IMR-90 (cell line): Measurements from ENCODE around the gene RBM42. TPM values are rescaled to one million over a fixed set of nuclear protein-coding genes. Genes with fewer than 3 reads are reported as not detected.

ENCODE experiments used
- ATAC-seq: fragments of 200-7000 bp; cut with Tn5 transposase; 2 replicates; pipeline ENCODE4 v1.9.1; 2020; ENCODE audit warnings: low read depth, mild to moderate bottlenecking, moderate library complexity
- BruUV-seq: library from RNA; stranded (reverse); fragments of 400-500 nt; replicated peaks from 2 replicates; lab custom pipeline; 2021; lab: Mats Ljungman, UMichigan
- CTCF ChIA-PET: fragments of 300-600 bp; formaldehyde crosslinking; extraction: SDS; loops from one replicate; lab custom pipeline; 2021; ENCODE audit warnings: antibody characterized with exemption; lab: Yijun Ruan, JAX
- POLR2A ChIA-PET: fragments of 300-600 bp; sonication (Branson Sonifier 250); formaldehyde crosslinking; loops from one replicate; lab custom pipeline; 2022; ENCODE audit warnings: antibody characterized with exemption; ENCODE audit not compliant: unreplicated experiment; lab: Charles Lee
- DNase-seq: peaks from one replicate; pipeline ENCODE4 v3.0.0; 2013
- H2AFZ ChIP-seq: replicated peaks from 2 replicates; pipeline ENCODE3; 2013; ENCODE audit warnings: low read length, mild to moderate bottlenecking; ENCODE audit not compliant: poor library complexity
- H2AK5ac ChIP-seq: 2 replicates; pipeline ENCODE4 v1.6.1; 2013; ENCODE audit warnings: low read depth, low read length, inconsistent platforms
- H2AK9ac ChIP-seq: replicated peaks from 2 replicates; pipeline ENCODE3; 2013; ENCODE audit warnings: mild to moderate bottlenecking, low read depth, low read length, moderate library complexity; ENCODE audit not compliant: poor library complexity
- H2BK120ac ChIP-seq: 2 replicates; pipeline ENCODE4 v1.6.1; 2013; ENCODE audit warnings: low read depth, low read length, inconsistent platforms
- H2BK15ac ChIP-seq: 3 replicates; pipeline ENCODE4 v1.6.1; 2013; ENCODE audit warnings: low read depth, low read length, inconsistent platforms
- H2BK20ac ChIP-seq: 2 replicates; pipeline ENCODE4 v1.6.1; 2013; ENCODE audit warnings: low read depth, mild to moderate bottlenecking, inconsistent platforms, low read length, moderate library complexity
- H2BK5ac ChIP-seq: 2 replicates; pipeline ENCODE4 v1.6.1; 2013; ENCODE audit warnings: mild to moderate bottlenecking, low read depth, low read length, inconsistent platforms; ENCODE audit not compliant: poor library complexity, severe bottlenecking
- H3K14ac ChIP-seq: replicated peaks from 2 replicates; pipeline ENCODE4 v1.6.1; 2013; ENCODE audit warnings: low read depth, low read length, inconsistent platforms
- H3K18ac ChIP-seq: 2 replicates; pipeline ENCODE4 v1.6.1; 2013; ENCODE audit warnings: low read depth, low read length, control low read depth
- H3K23ac ChIP-seq: 2 replicates; pipeline ENCODE4 v1.6.1; 2013; ENCODE audit warnings: low read depth, low read length, inconsistent platforms
- H3K27ac ChIP-seq: 2 replicates; pipeline ENCODE4 v1.5.1; 2013; ENCODE audit warnings: mild to moderate bottlenecking, control low read depth, low read length; ENCODE audit not compliant: insufficient read depth
- H3K27me3 ChIP-seq: 2 replicates; pipeline ENCODE4 v1.6.1; 2013; ENCODE audit warnings: low read length; ENCODE audit not compliant: control insufficient read depth, insufficient read depth
- H3K36me3 ChIP-seq: 2 replicates; pipeline ENCODE4 v1.6.1; 2013; ENCODE audit warnings: low read length, mixed read lengths; ENCODE audit not compliant: control insufficient read depth, insufficient read depth
- H3K4ac ChIP-seq: 2 replicates; pipeline ENCODE4 v1.6.1; 2013; ENCODE audit warnings: low read depth, low read length, inconsistent platforms
- H3K4me1 ChIP-seq: 2 replicates; pipeline ENCODE4 v1.6.1; 2013; ENCODE audit warnings: low read length, mixed read lengths; ENCODE audit not compliant: control insufficient read depth, insufficient read depth
- H3K4me2 ChIP-seq: 2 replicates; pipeline ENCODE4 v1.6.1; 2013; ENCODE audit warnings: low read depth, mild to moderate bottlenecking, control low read depth, low read length, moderate library complexity
- H3K4me3 ChIP-seq: 2 replicates; pipeline ENCODE4 v1.5.1; 2013; ENCODE audit warnings: low read depth, mild to moderate bottlenecking, control low read depth, low read length, moderate library complexity; ENCODE audit not compliant: insufficient read depth
- H3K56ac ChIP-seq: 2 replicates; pipeline ENCODE4 v1.6.1; 2013; ENCODE audit warnings: low read length, inconsistent platforms; ENCODE audit not compliant: insufficient read depth; ENCODE audit errors: extremely low read depth
- H3K79me1 ChIP-seq, 2 experiments: 2 replicates each; pipeline ENCODE4 v1.6.1; 2013; ENCODE audit warnings: low read length in 2 of 2, inconsistent platforms in 1 of 2, low read depth in 1 of 2
- H3K9ac ChIP-seq: 2 replicates; pipeline ENCODE4 v1.6.1; 2013; ENCODE audit warnings: low read depth, low read length, control low read depth
- H3K9me1 ChIP-seq: 2 replicates; pipeline ENCODE4 v1.6.1; 2013; ENCODE audit warnings: low read length, inconsistent platforms; ENCODE audit not compliant: insufficient read depth
- H3K9me3 ChIP-seq: 2 replicates; pipeline ENCODE4 v1.6.1; 2013; ENCODE audit warnings: low read length; ENCODE audit not compliant: control insufficient read depth, insufficient read depth
- H4K20me1 ChIP-seq: 2 replicates; pipeline ENCODE4 v1.6.1; 2013; ENCODE audit warnings: low read length, inconsistent platforms; ENCODE audit not compliant: insufficient read depth
- H4K5ac ChIP-seq: 2 replicates; pipeline ENCODE4 v1.6.1; 2013; ENCODE audit warnings: mild to moderate bottlenecking, low read depth, low read length, control low read depth
- H4K8ac ChIP-seq, 2 experiments: 2 replicates each; pipeline ENCODE4 v1.6.1; 2013; ENCODE audit warnings: low read depth in 2 of 2, low read length in 2 of 2, control low read depth in 1 of 2, inconsistent platforms in 1 of 2
- H4K91ac ChIP-seq: 2 replicates; pipeline ENCODE4 v1.6.1; 2013; ENCODE audit warnings: low read depth, low read length, inconsistent platforms; ENCODE audit not compliant: insufficient read depth
- CEBPB ChIP-seq: IDR thresholded peaks from 2 replicates; pipeline ENCODE4 v1.6.1; 2012; ENCODE audit warnings: low read depth, low read length, improper control_type of control experiment
- CHD1 ChIP-seq: IDR thresholded peaks from 2 replicates; pipeline ENCODE4 v1.6.1; 2012; ENCODE audit warnings: low read depth, low read length, improper control_type of control experiment
- FOS ChIP-seq: fragments of 150-350 bp; IDR thresholded peaks from 2 replicates; pipeline ENCODE4 v1.6.1; 2016; ENCODE audit warnings: low read depth, low read length
- MAZ ChIP-seq: IDR thresholded peaks from 2 replicates; pipeline ENCODE4 v1.6.1; 2012; ENCODE audit warnings: low read depth, mild to moderate bottlenecking, low read length, improper control_type of control experiment, moderate library complexity, borderline replicate concordance
- NFE2L2 ChIP-seq: fragments of 150-350 bp; IDR thresholded peaks from 2 replicates; pipeline ENCODE4 v1.6.1; 2016; ENCODE audit warnings: low read depth, mild to moderate bottlenecking, low read length
- POLR2A ChIP-seq: IDR thresholded peaks from 2 replicates; pipeline ENCODE4 v1.6.1; 2012; ENCODE audit warnings: mild to moderate bottlenecking, low read depth, low read length
- RCOR1 ChIP-seq: IDR thresholded peaks from 2 replicates; pipeline ENCODE4 v1.6.1; 2012; ENCODE audit warnings: mild to moderate bottlenecking, low read length, improper control_type of control experiment; ENCODE audit not compliant: insufficient replicate concordance
- RFX5 ChIP-seq: IDR thresholded peaks from 2 replicates; pipeline ENCODE4 v1.8.0; 2012; ENCODE audit warnings: low read depth, mild to moderate bottlenecking, low read length, moderate library complexity
- SMC3 ChIP-seq: fragments of 150-350 bp; IDR thresholded peaks from 2 replicates; pipeline ENCODE4 v1.6.1; 2016; ENCODE audit warnings: low read depth, mild to moderate bottlenecking, antibody characterized with exemption, low read length, moderate library complexity
- WGBS, 2 experiments: methylation state at CpG; one replicate each; pipeline versions ENCODE4 v1.1.5 to v1.1.7; 2013; ENCODE audit warnings: missing lambda C conversion rate in 2 of 2; ENCODE audit not compliant: insufficient read length in 1 of 2; ENCODE audit errors: extremely low coverage in 2 of 2; 5-methylcytosine and 5-hydroxymethylcytosine counted together
- dilution Hi-C: fragments of 300-500 bp; cut with HindIII; formaldehyde crosslinking; loops from one replicate; pipeline ENCODE4 v1.14.3; 2018; ENCODE audit warnings: low sequenced_read_pairs; ENCODE audit not compliant: unreplicated experiment
- in situ Hi-C: fragments of 300-500 bp; cut with MboI; formaldehyde crosslinking; loops from 3 replicates; pipeline ENCODE4 v1.14.3; 2019; ENCODE audit warnings: low sequenced_read_pairs, inconsistent platforms, mixed read lengths
- intact Hi-C: fragments of 100-400 bp; cut with micrococcal nuclease; formaldehyde crosslinking; loops from 2 replicates; pipeline ENCODE4 v1.10.0; 2022
- polyA plus RNA-seq, 3 experiments: library from polyadenylated mRNA; depleted of rRNA; stranded (reverse); fragments of >200 nt; gene quantifications; 2 replicates each; pipeline ENCODE4 v1.2.3, GENCODE V29; 2012; ENCODE audit warnings: low replicate concordance in 1 of 3
- total RNA-seq: library from RNA; depleted of rRNA; stranded (reverse); fragments of >200 nt; gene quantifications from 2 replicates; pipeline ENCODE4 v1.2.3, GENCODE V29; 2012
- TF ChIP-seq, protein P1 (sequence below): fragments of 150-350 bp; IDR thresholded peaks from 2 replicates; pipeline ENCODE4 v1.6.1; 2017; ENCODE audit warnings: mild to moderate bottlenecking, antibody characterized with exemption, low read length, low read depth

The RBM42 gene
- total and polyA plus RNA-seq, 2 of the 4 experiments (the other 2 are of a cell fraction), result 19.0 to 41.5 TPM

DNA sequence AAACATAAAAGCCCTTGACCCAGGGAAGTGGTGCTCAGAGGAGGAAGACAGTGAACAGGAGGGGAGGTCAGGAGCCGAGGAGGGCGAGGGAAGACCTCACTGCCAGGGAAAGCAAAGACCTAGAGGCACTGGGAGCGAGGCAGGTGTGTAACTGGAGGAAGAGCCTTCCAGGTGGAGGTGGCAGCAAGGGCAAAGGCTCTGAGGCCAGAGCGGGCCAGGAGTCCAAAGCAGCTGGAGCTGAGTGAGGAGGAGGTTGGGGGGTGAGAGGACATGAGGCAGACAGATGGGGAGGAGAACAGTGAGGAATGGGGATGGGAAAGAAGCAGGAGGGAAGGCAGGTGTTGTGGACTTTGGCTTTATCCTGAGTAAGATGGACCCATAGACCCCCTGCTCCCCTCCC, 41.1 kb downstream of the RBM42 start:
- peaks cover 6% of the 10 kb centered on the region; the same call in 1 of the 2 replicates for H3K36me3 ChIP-seq
- H2AK5ac ChIP-seq, result no peak overlapping the region
- H3K23ac ChIP-seq, result no peak overlapping the region
- peaks cover 5% of the 10 kb centered on the region; the same call in 1 of the 2 replicates for H3K27me3 ChIP-seq
- H2BK20ac ChIP-seq, result no peak overlapping the region
- H3K56ac ChIP-seq, result no peak overlapping the region
- in situ Hi-C loops, result no loop called here
- no peak overlapping the region for H4K8ac ChIP-seq
- no TSS peak for BruUV-seq
- H4K91ac ChIP-seq, result no peak overlapping the region
- no peak overlapping the region for H3K18ac ChIP-seq
- H3K9me3 ChIP-seq, result no peaks in the 10 kb centered on the region
- no peak overlapping the region for H2AFZ ChIP-seq
- WGBS, 2 experiments, result 40% methylated on average over 2 of the region's 4 CpGs; no CpG with 5 or more reads in 1 of the 2 experiments
- TF ChIP-seq POLR2A (no peak), SMC3 (no peak), NFE2L2 (no peak), CEBPB (no peak), RFX5 (no peak), CHD1 (no peak), MAZ (no peak), FOS (no peak), RCOR1 (no peak)
- TF ChIP-seq, protein P1, sequence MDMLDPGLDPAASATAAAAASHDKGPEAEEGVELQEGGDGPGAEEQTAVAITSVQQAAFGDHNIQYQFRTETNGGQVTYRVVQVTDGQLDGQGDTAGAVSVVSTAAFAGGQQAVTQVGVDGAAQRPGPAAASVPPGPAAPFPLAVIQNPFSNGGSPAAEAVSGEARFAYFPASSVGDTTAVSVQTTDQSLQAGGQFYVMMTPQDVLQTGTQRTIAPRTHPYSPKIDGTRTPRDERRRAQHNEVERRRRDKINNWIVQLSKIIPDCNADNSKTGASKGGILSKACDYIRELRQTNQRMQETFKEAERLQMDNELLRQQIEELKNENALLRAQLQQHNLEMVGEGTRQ, result no peak
- DNase-seq (no peak), ATAC-seq (no peak)
- 0 out of 2 replicates have a peak, but pooled peaks cover 3% of the 10 kb centered on the region for H4K20me1 ChIP-seq
- no peak overlapping the region for H3K4me2 ChIP-seq
- H3K79me1 ChIP-seq, result no peaks in the 10 kb centered on the region
- no peak overlapping the region for H3K27ac ChIP-seq
- no peak overlapping the region for H3K14ac ChIP-seq
- dilution Hi-C loops, result no loop called here
- ChIA-PET CTCF (interaction anchor here (0.6 kb wide), 1 partner anchor 1545 kb away, joined by 3 read pairs; no protein-coding TSS in a partner anchor), POLR2A (no interaction called here)
- no peak overlapping the region for H2BK120ac ChIP-seq
- no peak overlapping the region for H4K5ac ChIP-seq
- no peak overlapping the region for H3K9ac ChIP-seq
- no peaks in the 10 kb centered on the region for H3K9me1 ChIP-seq
- H3K4me1 ChIP-seq, result no peaks in the 10 kb centered on the region
- no peak overlapping the region for H2AK9ac ChIP-seq
- intact Hi-C loops, result no loop called here
- no peak overlapping the region for H3K4ac ChIP-seq
- no peak overlapping the region for H3K4me3 ChIP-seq
- H2BK15ac ChIP-seq, result no peak overlapping the region
- H2BK5ac ChIP-seq, result no peak overlapping the region
